Measurements from ENCODE around the gene CDH13.

GRCh38 chr16:82792693-82793092 lies 165.9 kb downstream of the CDH13 start:
- TF ChIP-seq CTCF (IDR thresholded peaks at IDR 0.05; ENCODE audit: extremely low read depth in 1 of 2, insufficient read depth in 1 of 2, low read depth in 1 of 2, low read length in 2 of 2) = no peak
- TF ChIP-seq EZH2 (IDR thresholded peaks at IDR 0.05; ENCODE audit: borderline replicate concordance, low read depth, low read length, severe bottlenecking) = no peak
- TF ChIP-seq POLR2A (IDR thresholded peaks at IDR 0.05; ENCODE audit: low read depth, low read length) = no peak
- TF ChIP-seq FOS (IDR thresholded peaks at IDR 0.05; ENCODE audit: borderline replicate concordance, insufficient read depth, low read length) = no peak
- no peak for TF ChIP-seq JUN (IDR thresholded peaks at IDR 0.05; ENCODE audit: borderline replicate concordance, insufficient read depth, insufficient read length, low read depth)
- TF ChIP-seq POLR2AphosphoS5 (IDR thresholded peaks at IDR 0.05; ENCODE audit: insufficient read depth, low read depth, low read length) = no peak
- no peak for TF ChIP-seq GATA2 (IDR thresholded peaks at IDR 0.05; ENCODE audit: insufficient read depth, insufficient read length, low read depth, low read length)
- TF ChIP-seq MAX (IDR thresholded peaks at IDR 0.05; ENCODE audit: insufficient read depth, insufficient read length) = no peak
- no peak for TF ChIP-seq MYC (IDR thresholded peaks at IDR 0.05; ENCODE audit: low read depth, low read length)

Measured in endothelial cell of umbilical vein (primary cell).